ENCODE measurements around the gene ZFP82.

DNA sequence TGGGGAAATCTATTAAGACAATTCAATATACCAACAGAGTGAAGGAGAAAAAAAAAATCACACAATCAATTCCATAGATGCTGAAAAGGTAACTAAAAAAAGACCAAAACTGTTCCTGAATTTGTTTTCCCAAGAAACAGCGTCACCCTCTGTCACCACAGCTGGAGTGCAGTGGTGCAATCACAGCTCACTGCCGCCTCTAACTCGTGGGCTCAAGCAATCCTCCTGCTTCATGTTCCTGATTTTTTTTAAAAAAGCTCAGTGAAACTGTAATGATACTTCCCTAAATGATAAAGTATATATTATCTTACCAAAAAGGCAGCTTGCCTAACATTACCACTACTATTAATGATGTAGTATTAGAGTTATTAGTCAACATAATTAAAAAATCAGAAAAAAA, 19.9 kb downstream of the ZFP82 start:
- TF ChIP-seq CTCF (conservative IDR thresholded peaks at IDR 0.05 in 1 of 2, IDR thresholded peaks at IDR 0.05 in 1 of 2; ENCODE audit: low read depth in 1 of 2, low read length in 2 of 2) (no peak), EZH2 (IDR thresholded peaks at IDR 0.05; ENCODE audit: low read length, missing control alignments) (no peak)
